ENCODE measurements around the gene LRRIQ3. TPM values are rescaled to one million over a fixed set of nuclear protein-coding genes. Genes with fewer than 3 reads are reported as not detected.
A peak's percentile ranks its signal among the peaks of the same experiment; 100 is the strongest.

Gene LRRIQ3
- total and polyA plus RNA-seq, 2 of the 4 experiments (the other 2 are of a cell fraction) = 1.2 to 1.8 TPM

GRCh38 chr1:74057719-74058118 lies 140.3 kb downstream of the LRRIQ3 start:
- Histone ChIP-seq H3K9me1 (ENCODE audit: insufficient read depth, low read length) (no peaks in the 10 kb centered on the region), H3K9ac (ENCODE audit: low read depth, low read length) (no peak overlapping the region), H3K4me1 (ENCODE audit: control insufficient read depth, insufficient read depth, low read length) (no peaks in the 10 kb centered on the region), H3K4me3 (ENCODE audit: insufficient read depth, low read depth, low read length) (no peak overlapping the region), H2BK120ac (ENCODE audit: low read depth, low read length) (no peak overlapping the region), H3K23ac (ENCODE audit: low read depth, low read length) (no peak overlapping the region), H4K91ac (ENCODE audit: insufficient read depth, low read depth, low read length) (no peak overlapping the region), H2BK15ac (ENCODE audit: low read depth, low read length) (no peak overlapping the region), H3K27ac (ENCODE audit: insufficient read depth, low read length) (no peak overlapping the region), H3K9me3 (ENCODE audit: control insufficient read depth, insufficient read depth, low read length) (no peaks in the 10 kb centered on the region), H2AFZ (replicated peaks; ENCODE audit: low read length, poor library complexity) (no peak overlapping the region), H3K27me3 (ENCODE audit: control insufficient read depth, insufficient read depth, low read length) (no peaks in the 10 kb centered on the region), H2AK5ac (ENCODE audit: low read depth, low read length) (no peak overlapping the region), H4K5ac (ENCODE audit: low read depth, low read length) (no peak overlapping the region), H3K14ac (replicated peaks; ENCODE audit: low read depth, low read length) (no peak overlapping the region), H2BK20ac (ENCODE audit: low read depth, low read length) (no peak overlapping the region), H3K36me3 (ENCODE audit: control insufficient read depth, insufficient read depth, low read length) (no peaks in the 10 kb centered on the region), H3K4me2 (ENCODE audit: low read depth, low read length) (no peak overlapping the region), H2AK9ac (replicated peaks; ENCODE audit: low read depth, low read length, poor library complexity) (no peak overlapping the region), H3K18ac (ENCODE audit: low read depth, low read length) (no peak overlapping the region), H2BK5ac (ENCODE audit: low read depth, low read length, poor library complexity, severe bottlenecking) (no peak overlapping the region), H3K79me1 (ENCODE audit: low read depth in 1 of 2, low read length in 2 of 2) (no peaks in the 10 kb centered on the region), H3K56ac (ENCODE audit: extremely low read depth, insufficient read depth, low read length) (no peak overlapping the region), H3K4ac (ENCODE audit: low read depth, low read length) (no peak overlapping the region), H4K8ac (ENCODE audit: low read depth in 2 of 2, low read length in 2 of 2) (no peak overlapping the region), H4K20me1 (ENCODE audit: insufficient read depth, low read length) (no peaks in the 10 kb centered on the region)
- DNase-seq = no peak
- POLR2A ChIA-PET (ENCODE audit: unreplicated experiment) = no interaction called here
- TF ChIP-seq MAFK (IDR thresholded peaks at IDR 0.05; ENCODE audit: low read depth, low read length) = peak; percentile 65
- TF ChIP-seq SMC3 (IDR thresholded peaks at IDR 0.05; ENCODE audit: low read depth, low read length) = no peak
- CTCF ChIA-PET = no interaction called here
- in situ Hi-C loops (cut with MboI; ENCODE audit: low sequenced_read_pairs) = no loop called here
- BruUV-seq (replicated peaks) = no TSS peak
- dilution Hi-C loops (cut with HindIII; ENCODE audit: low sequenced_read_pairs, unreplicated experiment) = no loop called here
- no peak for ATAC-seq (ENCODE audit: low read depth)
- intact Hi-C loops (cut with micrococcal nuclease) = no loop called here
